SK-N-SH treated with all-trans-retinoic acid at 6 μM for 48 hours (cell line): ENCODE measurements around the gene LSR.

Experiments used
- ATAC-seq: fragments of 200-7000 bp; cut with Tn5 transposase; 3 replicates; pipeline ENCODE4 v1.9.1; 2020; ENCODE audit warnings: mild to moderate bottlenecking, moderate library complexity
- ARNTL ChIP-seq: fragments of 450-650 bp; formaldehyde crosslinking; IDR thresholded peaks from 2 replicates; pipeline ENCODE4 v1.5.0; 2020; ENCODE audit warnings: low read depth, mild to moderate bottlenecking, moderate library complexity, borderline replicate concordance
- BACH2 ChIP-seq: fragments of 250-450 bp; sonication (Bioruptor Pico); IDR thresholded peaks from 2 replicates; pipeline ENCODE4 v1.9.0; 2021; ENCODE audit warnings: mild to moderate bottlenecking, borderline replicate concordance
- CREB5 ChIP-seq: fragments of 250-450 bp; sonication (Bioruptor Pico); IDR thresholded peaks from 2 replicates; pipeline ENCODE4 v1.5.1; 2020; ENCODE audit warnings: low read depth, mild to moderate bottlenecking, moderate library complexity
- CSDC2 ChIP-seq: fragments of 250-450 bp; sonication (Bioruptor Pico); IDR thresholded peaks from 2 replicates; pipeline ENCODE4 v1.5.0; 2020; ENCODE audit warnings: mild to moderate bottlenecking, moderate library complexity
- ESRRG ChIP-seq: fragments of 250-450 bp; sonication (Bioruptor Pico); IDR thresholded peaks from 2 replicates; pipeline ENCODE4 v1.6.1; 2021; ENCODE audit warnings: mild to moderate bottlenecking
- OSR1 ChIP-seq: fragments of 250-450 bp; sonication (Bioruptor Pico); IDR thresholded peaks from 2 replicates; pipeline ENCODE4 v1.8.0; 2022; ENCODE audit warnings: moderate library complexity, mild to moderate bottlenecking, inconsistent platforms
- POU6F1 ChIP-seq: fragments of 250-450 bp; sonication (Bioruptor Pico); IDR thresholded peaks from 2 replicates; pipeline ENCODE4 v1.8.0; 2021; ENCODE audit warnings: low read depth, mild to moderate bottlenecking, moderate library complexity, borderline replicate concordance
- PPARA ChIP-seq: fragments of 250-450 bp; sonication (Bioruptor Pico); IDR thresholded peaks from 2 replicates; pipeline ENCODE4 v1.5.0; 2020; ENCODE audit warnings: mild to moderate bottlenecking, borderline replicate concordance
- RARB ChIP-seq: fragments of 250-450 bp; sonication (Bioruptor Pico); IDR thresholded peaks from 2 replicates; pipeline ENCODE4 v1.8.0; 2021; ENCODE audit warnings: mild to moderate bottlenecking, moderate library complexity
- SNAI2 ChIP-seq: fragments of 250-450 bp; sonication (Bioruptor Pico); IDR thresholded peaks from 2 replicates; pipeline ENCODE4 v1.5.0; 2020; ENCODE audit warnings: mild to moderate bottlenecking, moderate library complexity
- TCF4 ChIP-seq: fragments of 250-450 bp; sonication (Bioruptor Pico); IDR thresholded peaks from 2 replicates; pipeline ENCODE4 v1.8.0; 2021; ENCODE audit warnings: mild to moderate bottlenecking, moderate library complexity, borderline replicate concordance
- TOX ChIP-seq: fragments of 250-450 bp; sonication (Bioruptor Pico); IDR thresholded peaks from 2 replicates; pipeline ENCODE4 v1.8.0; 2021; ENCODE audit warnings: mild to moderate bottlenecking, moderate library complexity, borderline replicate concordance
- TF ChIP-seq, protein P1 (sequence below): fragments of 250-450 bp; sonication (Bioruptor Pico); IDR thresholded peaks from 2 replicates; pipeline ENCODE4 v1.5.0; 2020; ENCODE audit warnings: mild to moderate bottlenecking, moderate library complexity

The LSR gene

DNA sequence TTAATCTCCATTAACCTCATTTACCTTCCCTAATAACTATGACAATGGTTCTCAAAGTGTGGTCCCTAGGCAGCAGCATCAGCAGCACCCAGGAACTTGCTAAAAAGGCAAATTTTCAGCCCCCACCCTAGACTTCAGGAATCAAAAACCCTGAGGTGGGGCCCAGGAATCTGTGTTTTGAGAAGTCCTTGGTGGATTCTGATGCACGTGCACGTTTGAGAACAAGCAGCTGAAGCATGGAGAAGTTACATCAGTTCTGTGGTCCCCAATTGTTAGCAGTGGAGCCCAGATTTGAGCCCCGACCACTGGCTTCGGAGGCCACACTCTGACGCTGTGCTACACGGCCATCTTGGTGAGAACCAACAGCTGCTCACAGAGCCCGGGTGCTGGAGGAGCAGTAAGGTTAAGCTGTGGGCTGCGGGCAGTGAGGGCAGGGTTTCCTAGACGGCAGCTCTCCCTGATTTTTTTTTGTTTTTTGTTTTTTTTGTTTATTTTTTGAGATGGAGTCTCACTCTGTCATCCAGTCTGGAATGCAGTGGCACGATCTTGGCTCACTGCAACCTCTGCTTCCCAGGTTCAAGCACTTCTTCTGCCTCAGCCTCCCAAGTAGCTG lies 66.2 kb downstream of the LSR start (continued):
- TF ChIP-seq, protein P1, sequence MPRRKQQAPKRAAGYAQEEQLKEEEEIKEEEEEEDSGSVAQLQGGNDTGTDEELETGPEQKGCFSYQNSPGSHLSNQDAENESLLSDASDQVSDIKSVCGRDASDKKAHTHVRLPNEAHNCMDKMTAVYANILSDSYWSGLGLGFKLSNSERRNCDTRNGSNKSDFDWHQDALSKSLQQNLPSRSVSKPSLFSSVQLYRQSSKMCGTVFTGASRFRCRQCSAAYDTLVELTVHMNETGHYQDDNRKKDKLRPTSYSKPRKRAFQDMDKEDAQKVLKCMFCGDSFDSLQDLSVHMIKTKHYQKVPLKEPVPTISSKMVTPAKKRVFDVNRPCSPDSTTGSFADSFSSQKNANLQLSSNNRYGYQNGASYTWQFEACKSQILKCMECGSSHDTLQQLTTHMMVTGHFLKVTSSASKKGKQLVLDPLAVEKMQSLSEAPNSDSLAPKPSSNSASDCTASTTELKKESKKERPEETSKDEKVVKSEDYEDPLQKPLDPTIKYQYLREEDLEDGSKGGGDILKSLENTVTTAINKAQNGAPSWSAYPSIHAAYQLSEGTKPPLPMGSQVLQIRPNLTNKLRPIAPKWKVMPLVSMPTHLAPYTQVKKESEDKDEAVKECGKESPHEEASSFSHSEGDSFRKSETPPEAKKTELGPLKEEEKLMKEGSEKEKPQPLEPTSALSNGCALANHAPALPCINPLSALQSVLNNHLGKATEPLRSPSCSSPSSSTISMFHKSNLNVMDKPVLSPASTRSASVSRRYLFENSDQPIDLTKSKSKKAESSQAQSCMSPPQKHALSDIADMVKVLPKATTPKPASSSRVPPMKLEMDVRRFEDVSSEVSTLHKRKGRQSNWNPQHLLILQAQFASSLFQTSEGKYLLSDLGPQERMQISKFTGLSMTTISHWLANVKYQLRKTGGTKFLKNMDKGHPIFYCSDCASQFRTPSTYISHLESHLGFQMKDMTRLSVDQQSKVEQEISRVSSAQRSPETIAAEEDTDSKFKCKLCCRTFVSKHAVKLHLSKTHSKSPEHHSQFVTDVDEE (CRISPR knock-in tag) = no peak
- TF ChIP-seq TOX (no peak), OSR1 (CRISPR knock-in tag) (no peak), ARNTL (CRISPR knock-in tag) (no peak), CSDC2 (CRISPR knock-in tag) (no peak), RARB (CRISPR knock-in tag) (no peak), SNAI2 (CRISPR knock-in tag) (no peak), BACH2 (no peak)

DNA sequence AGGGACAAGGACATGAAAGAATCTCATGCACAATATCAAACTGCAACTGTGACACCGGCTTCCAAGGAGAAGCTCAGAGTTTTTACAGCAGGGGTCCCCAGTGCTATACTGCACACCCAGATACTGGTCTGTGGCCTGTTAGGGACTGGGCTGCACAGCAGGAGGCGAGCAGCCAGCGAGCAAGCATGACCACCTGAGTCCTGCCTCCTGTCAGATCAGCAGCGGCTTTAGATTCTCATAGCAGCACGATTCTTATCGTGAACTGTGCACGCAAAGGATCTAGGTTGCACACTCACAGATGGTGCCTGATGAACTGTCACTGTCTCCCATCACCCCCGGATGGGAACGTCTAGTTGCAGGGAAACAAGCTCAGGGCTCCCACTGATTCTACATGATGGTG lies 67.1 kb downstream of the LSR start:
- ATAC-seq = no peak

GRCh38 chr19:35316560-35316959 lies 67.8 kb downstream of the LSR start:
- no peak for TF ChIP-seq OSR1 (CRISPR knock-in tag)
- TF ChIP-seq SNAI2 (CRISPR knock-in tag) = no peak
- no peak for TF ChIP-seq POU6F1 (CRISPR knock-in tag)
- no peak for TF ChIP-seq RARB (CRISPR knock-in tag)
- no peak for ATAC-seq

More for the DNA sequence above, 67.1 kb downstream of the LSR start:
- TF ChIP-seq BACH2 (no peak), PPARA (CRISPR knock-in tag) (no peak), TCF4 (CRISPR knock-in tag) (no peak), ESRRG (no peak), CREB5 (CRISPR knock-in tag) (no peak)
- TF ChIP-seq, all 23 proteins: peak for 0
